OCI-LY7 (cell line): ENCODE data around the gene MSANTD2. TPM values are rescaled to one million over a fixed set of nuclear protein-coding genes. Genes with fewer than 3 reads are reported as not detected.

Experiments used
- BruUV-seq: library from RNA; stranded (reverse); fragments of 400-500 nt; replicated peaks from 2 replicates; lab custom pipeline; 2021; lab: Mats Ljungman, UMichigan
- CTCF ChIA-PET: fragments of 300-600 bp; sonication (Branson Sonifier 250); formaldehyde crosslinking; loops from one replicate; lab custom pipeline; 2022; ENCODE audit warnings: antibody characterized with exemption; ENCODE audit not compliant: unreplicated experiment; lab: Charles Lee
- POLR2A ChIA-PET: fragments of 300-600 bp; sonication (Branson Sonifier 250); formaldehyde crosslinking; loops from one replicate; lab custom pipeline; 2022; ENCODE audit warnings: antibody characterized with exemption; lab: Charles Lee
- DNase-seq: peaks from one replicate; pipeline ENCODE4 v3.0.0-alpha.2; 2015; ENCODE audit warnings: low spot score
- H2AFZ ChIP-seq: fragments of 200-600 bp; sonication (generic), shearing (Covaris generic); 2 replicates; pipeline ENCODE4 v1.6.1; 2014; ENCODE audit warnings: mild to moderate bottlenecking, antibody characterized with exemption, low read length, moderate library complexity
- H3K27ac ChIP-seq: fragments of 200-600 bp; sonication (generic); 2 replicates; pipeline ENCODE4 v1.5.1; 2014; ENCODE audit warnings: mixed run types, low read depth, mild to moderate bottlenecking, moderate library complexity, low read length, inconsistent platforms; ENCODE audit not compliant: poor library complexity, severe bottlenecking
- H3K36me3 ChIP-seq: fragments of 200-600 bp; sonication (generic); 2 replicates; pipeline ENCODE4 v1.6.1; 2014; ENCODE audit warnings: mild to moderate bottlenecking, antibody characterized with exemption, low read length, moderate library complexity, mixed read lengths; ENCODE audit not compliant: insufficient read depth
- H3K4me1 ChIP-seq: fragments of 200-600 bp; sonication (generic); 2 replicates; pipeline ENCODE4 v1.5.1; 2014; ENCODE audit warnings: mild to moderate bottlenecking, low read length; ENCODE audit not compliant: insufficient read depth, poor library complexity, severe bottlenecking
- H3K4me2 ChIP-seq: fragments of 200-600 bp; sonication (generic); 2 replicates; pipeline ENCODE4 v1.6.1; 2014; ENCODE audit warnings: mild to moderate bottlenecking, low read length
- H3K4me3 ChIP-seq: fragments of 200-600 bp; sonication (generic); 2 replicates; pipeline ENCODE4 v1.5.1; 2014; ENCODE audit warnings: mild to moderate bottlenecking, low read depth, low read length; ENCODE audit not compliant: poor library complexity, severe bottlenecking
- H3K79me2 ChIP-seq: fragments of 200-600 bp; sonication (generic); 2 replicates; pipeline ENCODE4 v1.6.1; 2016; ENCODE audit warnings: low read depth, mild to moderate bottlenecking, low read length, moderate library complexity, mixed read lengths; ENCODE audit not compliant: insufficient read depth
- H3K9me2 ChIP-seq: fragments of 200-600 bp; sonication (generic); 2 replicates; pipeline ENCODE4 v1.6.1; 2016; ENCODE audit warnings: mild to moderate bottlenecking, low read length, mixed read lengths; ENCODE audit not compliant: insufficient read depth
- H3K9me3 ChIP-seq: fragments of 200-600 bp; sonication (generic); 2 replicates; pipeline ENCODE4 v1.6.1; 2014; ENCODE audit warnings: mild to moderate bottlenecking, mixed run types, low read length, mixed read lengths
- H4K20me1 ChIP-seq: fragments of 200-600 bp; sonication (generic); 2 replicates; pipeline ENCODE4 v1.6.1; 2014; ENCODE audit warnings: mild to moderate bottlenecking, antibody characterized with exemption, low read length, moderate library complexity, mixed read lengths; ENCODE audit not compliant: insufficient read depth
- EZH2phosphoT487 ChIP-seq: fragments of 200-600 bp; sonication (generic); IDR thresholded peaks from 2 replicates; pipeline ENCODE4 v1.6.1; 2018; ENCODE audit warnings: low read depth, borderline replicate concordance, mild to moderate bottlenecking, mixed run types, antibody characterized with exemption, low read length, moderate library complexity, mixed read lengths
- intact Hi-C: fragments of 100-400 bp; cut with micrococcal nuclease; formaldehyde crosslinking; loops from one replicate; pipeline ENCODE4 v1.10.0; 2022; ENCODE audit not compliant: unreplicated experiment
- total RNA-seq, 2 experiments: library from RNA; depleted of rRNA in 1 of 2; stranded (reverse); fragments of >200 nt in 1 of 2; shearing (Covaris generic) in 1 of 2; gene quantifications; 2 replicates each; pipeline ENCODE4 v1.2.3, GENCODE V29; 2014 to 2022
- TF ChIP-seq, protein P1 (sequence below): fragments of 200-600 bp; sonication (generic); conservative IDR thresholded peaks from 2 replicates; pipeline ENCODE4 v1.5.1; 2014; ENCODE audit warnings: mild to moderate bottlenecking, antibody characterized with exemption, low read length, moderate library complexity, mixed read lengths

MSANTD2 gene
- total RNA-seq, 2 experiments from 2014 or later, result 22.1 to 23.4 TPM

DNA sequence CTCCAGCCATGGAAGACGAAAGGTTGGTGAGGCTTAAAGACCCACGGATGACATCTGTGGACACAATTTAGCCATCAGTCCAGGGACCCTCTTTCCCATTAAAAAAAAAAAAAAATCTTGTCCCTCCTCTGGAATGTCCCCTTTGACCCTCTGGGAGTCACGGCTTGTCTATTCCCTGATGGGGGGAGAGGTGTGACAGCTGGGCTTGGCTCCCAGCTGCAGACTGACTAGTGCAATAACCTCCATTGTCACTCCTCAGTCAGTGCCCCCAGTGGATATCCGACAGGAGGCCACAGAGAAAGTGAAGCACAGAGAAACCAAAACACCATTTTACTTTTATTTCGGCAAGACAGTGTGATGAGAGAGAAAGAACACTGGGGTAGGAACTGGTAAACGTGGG is 45.5 kb downstream of the MSANTD2 start:
- no peak for DNase-seq

GRCh38 chr11:124754309-124754708 is 45.9 kb downstream of the MSANTD2 start:
- Histone ChIP-seq H3K9me2 (no peaks in the 10 kb centered on the region), H3K4me2 (no peak overlapping the region), H3K36me3 (no peaks in the 10 kb centered on the region), H3K9me3 (no peaks in the 10 kb centered on the region), H3K79me2 (no peaks in the 10 kb centered on the region), H3K4me3 (no peak overlapping the region), H4K20me1 (no peaks in the 10 kb centered on the region), H3K27ac (no peak overlapping the region), H3K4me1 (peaks cover 21% of the 10 kb centered on the region), H2AFZ (no peak overlapping the region)
- TF ChIP-seq EZH2phosphoT487, result no peak
- TF ChIP-seq, protein P1, sequence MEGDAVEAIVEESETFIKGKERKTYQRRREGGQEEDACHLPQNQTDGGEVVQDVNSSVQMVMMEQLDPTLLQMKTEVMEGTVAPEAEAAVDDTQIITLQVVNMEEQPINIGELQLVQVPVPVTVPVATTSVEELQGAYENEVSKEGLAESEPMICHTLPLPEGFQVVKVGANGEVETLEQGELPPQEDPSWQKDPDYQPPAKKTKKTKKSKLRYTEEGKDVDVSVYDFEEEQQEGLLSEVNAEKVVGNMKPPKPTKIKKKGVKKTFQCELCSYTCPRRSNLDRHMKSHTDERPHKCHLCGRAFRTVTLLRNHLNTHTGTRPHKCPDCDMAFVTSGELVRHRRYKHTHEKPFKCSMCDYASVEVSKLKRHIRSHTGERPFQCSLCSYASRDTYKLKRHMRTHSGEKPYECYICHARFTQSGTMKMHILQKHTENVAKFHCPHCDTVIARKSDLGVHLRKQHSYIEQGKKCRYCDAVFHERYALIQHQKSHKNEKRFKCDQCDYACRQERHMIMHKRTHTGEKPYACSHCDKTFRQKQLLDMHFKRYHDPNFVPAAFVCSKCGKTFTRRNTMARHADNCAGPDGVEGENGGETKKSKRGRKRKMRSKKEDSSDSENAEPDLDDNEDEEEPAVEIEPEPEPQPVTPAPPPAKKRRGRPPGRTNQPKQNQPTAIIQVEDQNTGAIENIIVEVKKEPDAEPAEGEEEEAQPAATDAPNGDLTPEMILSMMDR, result no peak
- no peak for DNase-seq
- BruUV-seq, result no TSS peak
- POLR2A ChIA-PET, result interaction anchor here (0.6 kb wide), 1 partner anchor 15 kb away, joined by 3 read pairs; no protein-coding TSS in a partner anchor
- CTCF ChIA-PET, result no interaction called here
- intact Hi-C loops, result no loop called here

More for the DNA sequence above, 45.5 kb downstream of the MSANTD2 start:
- Histone ChIP-seq H2AFZ (no peak overlapping the region), H3K79me2 (no peaks in the 10 kb centered on the region), H4K20me1 (no peaks in the 10 kb centered on the region), H3K4me2 (no peak overlapping the region), H3K9me2 (no peaks in the 10 kb centered on the region), H3K9me3 (no peaks in the 10 kb centered on the region), H3K27ac (no peak overlapping the region), H3K4me1 (peaks cover 21% of the 10 kb centered on the region), H3K4me3 (no peak overlapping the region), H3K36me3 (no peaks in the 10 kb centered on the region)
- no TSS peak for BruUV-seq
- TF ChIP-seq, protein P1, result no peak
- TF ChIP-seq EZH2phosphoT487, result no peak
- ChIA-PET POLR2A (no interaction called here), CTCF (no interaction called here)
- intact Hi-C loops, result no loop called here

- CTCF ChIA-PET, result no interaction called here
- H3K36me3 ChIP-seq, result no peaks in the 10 kb centered on the region
- H3K4me1 ChIP-seq, result peaks cover 20% of the 10 kb centered on the region
- H3K27ac ChIP-seq, result no peak overlapping the region
- POLR2A ChIA-PET, result interaction anchor here (0.6 to 1.7 kb wide), 3 partner anchors 16 to 83 kb away, joined by 3 to 7 read pairs (median 4); no protein-coding TSS in a partner anchor
- H3K4me2 ChIP-seq, result no peak overlapping the region
- no peak for TF ChIP-seq EZH2phosphoT487
- TF ChIP-seq, protein P1, result no peak
- H2AFZ ChIP-seq, result no peak overlapping the region
- H3K9me3 ChIP-seq, result no peaks in the 10 kb centered on the region
- no TSS peak for BruUV-seq
- no peaks in the 10 kb centered on the region for H3K9me2 ChIP-seq
- H4K20me1 ChIP-seq, result no peaks in the 10 kb centered on the region
- no peak overlapping the region for H3K4me3 ChIP-seq
- no peak for DNase-seq
- intact Hi-C loops, result no loop called here
- no peaks in the 10 kb centered on the region for H3K79me2 ChIP-seq
Observed at GRCh38 chr11:124753624-124754023, 46.6 kb downstream of the MSANTD2 start.
